ENCODE results near the gene ITGB2. TPM values are rescaled to one million over a fixed set of nuclear protein-coding genes. Genes with fewer than 3 reads are reported as not detected.

ITGB2 gene
- total RNA-seq, 2 donors from 2014 or later = 6.8 to 33.1 TPM

- no peak for ATAC-seq
- intact Hi-C loops (cut with DNase I, micrococcal nuclease) = no loop called here
- no peak for DNase-seq
Observed at GRCh38 chr21:44907225-44907965, 13.3 kb downstream of the ITGB2 start.

- ATAC-seq (no peak), DNase-seq (no peak)
- intact Hi-C loops (cut with DNase I, micrococcal nuclease) = no loop called here
Observed at GRCh38 chr21:44905728-44906090, 15.0 kb downstream of the ITGB2 start.

- intact Hi-C loops (cut with DNase I, micrococcal nuclease) = no loop called here
- no peak for DNase-seq
- ATAC-seq = no peak
Observed at GRCh38 chr21:44905016-44905727, 15.5 kb downstream of the ITGB2 start.

GRCh38 chr21:44904141-44904923 is 16.4 kb downstream of the ITGB2 start:
- DNase-seq (no peak), ATAC-seq (no peak)
- intact Hi-C loops (cut with DNase I, micrococcal nuclease) = no loop called here

- DNase-seq = no peak
- ATAC-seq = no peak
- intact Hi-C loops (cut with DNase I, micrococcal nuclease) = no loop called here
Observed at GRCh38 chr21:44903689-44904088, 17.0 kb downstream of the ITGB2 start.

- DNase-seq (no peak), ATAC-seq (no peak)
- intact Hi-C loops (cut with DNase I, micrococcal nuclease) = no loop called here
Observed at GRCh38 chr21:44903050-44903685, 17.5 kb downstream of the ITGB2 start.

- intact Hi-C loops (cut with DNase I, micrococcal nuclease) = no loop called here
- ATAC-seq (no peak), DNase-seq (no peak)
Observed at GRCh38 chr21:44902268-44903049, 18.2 kb downstream of the ITGB2 start.

- intact Hi-C loops (cut with DNase I, micrococcal nuclease) = no loop called here
- no peak for ATAC-seq
- no peak for DNase-seq
Observed at GRCh38 chr21:44901391-44902074, 19.2 kb downstream of the ITGB2 start.

GRCh38 chr21:44900559-44901251 is 20.0 kb downstream of the ITGB2 start:
- no peak for ATAC-seq
- intact Hi-C loops (cut with DNase I, micrococcal nuclease) = no loop called here
- DNase-seq = no peak

GRCh38 chr21:44899768-44900558 is 20.7 kb downstream of the ITGB2 start:
- no peak for ATAC-seq
- DNase-seq = no peak
- intact Hi-C loops (cut with DNase I, micrococcal nuclease) = no loop called here

GRCh38 chr21:44898851-44899767 is 21.6 kb downstream of the ITGB2 start:
- intact Hi-C loops (cut with DNase I, micrococcal nuclease) = no loop called here
- DNase-seq = no peak

GRCh38 chr21:44898011-44898488 is 22.6 kb downstream of the ITGB2 start:
- intact Hi-C loops (cut with DNase I, micrococcal nuclease) = no loop called here
- DNase-seq = no peak
- no peak for ATAC-seq

More at GRCh38 chr21:44898851-44899767, 21.6 kb downstream of the ITGB2 start:
- ATAC-seq = peak; percentile 38

- DNase-seq (peak; percentile 74 to 87), ATAC-seq (peak; percentile 93)
- intact Hi-C loops (cut with DNase I, micrococcal nuclease) = no loop called here
Observed at GRCh38 chr21:44897326-44898010, 23.2 kb downstream of the ITGB2 start.

GRCh38 chr21:44896561-44897286 is 24.0 kb downstream of the ITGB2 start:
- no peak for DNase-seq
- ATAC-seq = no peak
- intact Hi-C loops (cut with DNase I, micrococcal nuclease) = no loop called here

Data from left colon (tissue), 2 donors.